ENCODE results near the gene TMEM185B.

TMEM185B gene

DNA sequence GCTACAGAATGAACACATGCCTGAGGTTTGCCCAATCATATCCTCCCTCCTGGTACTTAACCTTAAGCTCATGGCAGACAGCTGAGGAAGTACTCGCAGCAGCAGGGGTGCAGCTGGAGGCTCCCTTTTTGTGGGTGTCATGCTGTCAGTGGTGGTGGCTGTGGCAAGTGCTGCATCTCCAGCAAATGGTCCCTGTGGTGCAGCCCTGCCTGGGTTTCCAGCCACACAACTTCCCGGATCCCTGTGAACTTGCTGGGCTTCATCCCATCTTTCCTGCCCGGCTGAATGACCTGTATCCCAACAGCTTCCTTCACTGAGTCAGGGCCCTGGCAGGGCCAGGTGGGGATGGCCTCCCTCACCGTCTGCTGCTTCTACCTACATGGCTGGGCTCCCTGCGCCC lies 5.0 kb downstream of the TMEM185B start:
- TF ChIP-seq, protein P1, sequence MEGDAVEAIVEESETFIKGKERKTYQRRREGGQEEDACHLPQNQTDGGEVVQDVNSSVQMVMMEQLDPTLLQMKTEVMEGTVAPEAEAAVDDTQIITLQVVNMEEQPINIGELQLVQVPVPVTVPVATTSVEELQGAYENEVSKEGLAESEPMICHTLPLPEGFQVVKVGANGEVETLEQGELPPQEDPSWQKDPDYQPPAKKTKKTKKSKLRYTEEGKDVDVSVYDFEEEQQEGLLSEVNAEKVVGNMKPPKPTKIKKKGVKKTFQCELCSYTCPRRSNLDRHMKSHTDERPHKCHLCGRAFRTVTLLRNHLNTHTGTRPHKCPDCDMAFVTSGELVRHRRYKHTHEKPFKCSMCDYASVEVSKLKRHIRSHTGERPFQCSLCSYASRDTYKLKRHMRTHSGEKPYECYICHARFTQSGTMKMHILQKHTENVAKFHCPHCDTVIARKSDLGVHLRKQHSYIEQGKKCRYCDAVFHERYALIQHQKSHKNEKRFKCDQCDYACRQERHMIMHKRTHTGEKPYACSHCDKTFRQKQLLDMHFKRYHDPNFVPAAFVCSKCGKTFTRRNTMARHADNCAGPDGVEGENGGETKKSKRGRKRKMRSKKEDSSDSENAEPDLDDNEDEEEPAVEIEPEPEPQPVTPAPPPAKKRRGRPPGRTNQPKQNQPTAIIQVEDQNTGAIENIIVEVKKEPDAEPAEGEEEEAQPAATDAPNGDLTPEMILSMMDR (IDR thresholded peaks at IDR 0.05; ENCODE audit: control extremely low read depth, extremely low read depth, low read depth, missing control alignments): no peak
- ChIA-PET POLR2A (no interaction called here), CTCF (interaction anchor here (1.4 to 1.7 kb wide), 3 partner anchors 40 to 701 kb away, joined by 3 to 6 read pairs (median 4); no protein-coding TSS in a partner anchor)
- peak; percentile 4 for DNase-seq (ENCODE audit: extremely low spot score)

DNA sequence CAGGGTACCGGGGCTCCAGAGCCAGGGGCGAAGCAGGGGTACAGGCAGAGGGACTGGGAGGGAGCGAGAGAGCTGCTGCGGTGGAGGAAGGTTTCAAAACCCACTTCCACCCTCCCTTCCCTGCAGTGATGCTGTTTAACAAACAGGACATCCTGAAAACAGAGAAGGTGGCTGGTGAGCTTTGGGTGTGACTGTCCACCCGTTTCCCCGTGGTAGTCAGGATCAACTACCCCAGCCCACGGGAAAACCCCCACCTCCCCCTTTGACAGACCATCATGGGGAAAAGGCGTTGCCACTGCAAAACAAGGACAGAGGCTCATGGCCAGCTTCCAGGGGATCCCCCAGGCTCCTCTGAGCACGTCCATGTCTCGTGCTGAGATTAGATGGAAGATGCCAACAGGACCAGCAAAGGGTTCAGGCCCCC lies 12.9 kb downstream of the TMEM185B start:
- ChIA-PET POLR2A (interaction anchor here (0.5 kb wide), 1 partner anchor 426 kb away, joined by 7 read pairs; no protein-coding TSS in a partner anchor), CTCF (interaction anchor here (1.1 to 4.0 kb wide), 6 partner anchors 9 to 104 kb away, joined by 3 to 19 read pairs (median 4); no protein-coding TSS in a partner anchor)
- TF ChIP-seq, protein P1 (IDR thresholded peaks at IDR 0.05; ENCODE audit: control extremely low read depth, extremely low read depth, low read depth, missing control alignments): no peak
- DNase-seq (ENCODE audit: extremely low spot score): peak; percentile 21

DNA sequence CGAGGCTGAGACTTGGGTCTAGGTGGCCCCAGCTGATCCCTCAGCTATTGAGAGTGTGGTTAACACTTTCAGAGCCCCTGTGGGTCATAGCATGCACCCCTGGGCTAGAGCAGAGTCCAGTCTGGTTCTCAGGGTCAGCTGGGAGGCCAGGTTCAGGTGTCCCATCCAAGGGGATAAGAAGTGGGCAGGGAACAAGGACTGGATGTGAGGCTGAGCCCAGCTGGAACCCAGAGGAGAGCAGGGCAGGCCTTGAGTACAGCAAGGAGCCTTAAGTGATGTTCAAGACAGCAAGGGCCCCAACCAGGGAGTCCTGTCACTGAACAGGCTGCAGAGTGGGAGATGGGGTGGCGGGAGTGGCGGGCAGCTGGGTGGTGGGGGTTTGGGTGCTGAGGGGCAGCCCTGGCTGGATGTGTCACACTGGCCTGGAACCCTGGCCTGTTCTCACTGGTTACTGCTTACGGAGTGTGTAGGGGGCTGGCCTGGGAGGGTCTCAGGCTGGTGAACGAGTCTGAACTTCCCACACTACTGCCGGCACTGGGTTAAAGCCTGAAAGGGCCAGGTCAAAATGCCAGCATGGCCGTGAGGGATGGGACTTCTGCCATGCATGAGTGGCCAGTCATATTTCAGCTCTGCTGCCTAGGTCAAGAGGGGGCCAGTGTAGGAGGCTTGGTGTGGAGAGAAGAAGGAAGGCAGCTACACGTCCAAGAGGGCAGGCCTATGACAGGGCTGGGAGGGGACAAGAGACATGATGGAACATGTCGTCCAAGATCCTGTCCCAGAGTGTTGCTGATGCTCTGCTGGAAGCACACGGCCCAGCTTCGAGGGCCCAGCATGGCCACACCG lies 13.6 kb downstream of the TMEM185B start:
- DNase-seq (ENCODE audit: extremely low spot score): peak; percentile 15
- CTCF ChIA-PET: interaction anchor here (1.1 to 4.0 kb wide), 8 partner anchors 10 to 105 kb away, joined by 3 to 19 read pairs (median 4); no protein-coding TSS in a partner anchor
- POLR2A ChIA-PET: interaction anchor here (0.5 kb wide), 1 partner anchor 425 kb away, joined by 7 read pairs; no protein-coding TSS in a partner anchor
- TF ChIP-seq, protein P1 (IDR thresholded peaks at IDR 0.05; ENCODE audit: control extremely low read depth, extremely low read depth, low read depth, missing control alignments): no peak

DNA sequence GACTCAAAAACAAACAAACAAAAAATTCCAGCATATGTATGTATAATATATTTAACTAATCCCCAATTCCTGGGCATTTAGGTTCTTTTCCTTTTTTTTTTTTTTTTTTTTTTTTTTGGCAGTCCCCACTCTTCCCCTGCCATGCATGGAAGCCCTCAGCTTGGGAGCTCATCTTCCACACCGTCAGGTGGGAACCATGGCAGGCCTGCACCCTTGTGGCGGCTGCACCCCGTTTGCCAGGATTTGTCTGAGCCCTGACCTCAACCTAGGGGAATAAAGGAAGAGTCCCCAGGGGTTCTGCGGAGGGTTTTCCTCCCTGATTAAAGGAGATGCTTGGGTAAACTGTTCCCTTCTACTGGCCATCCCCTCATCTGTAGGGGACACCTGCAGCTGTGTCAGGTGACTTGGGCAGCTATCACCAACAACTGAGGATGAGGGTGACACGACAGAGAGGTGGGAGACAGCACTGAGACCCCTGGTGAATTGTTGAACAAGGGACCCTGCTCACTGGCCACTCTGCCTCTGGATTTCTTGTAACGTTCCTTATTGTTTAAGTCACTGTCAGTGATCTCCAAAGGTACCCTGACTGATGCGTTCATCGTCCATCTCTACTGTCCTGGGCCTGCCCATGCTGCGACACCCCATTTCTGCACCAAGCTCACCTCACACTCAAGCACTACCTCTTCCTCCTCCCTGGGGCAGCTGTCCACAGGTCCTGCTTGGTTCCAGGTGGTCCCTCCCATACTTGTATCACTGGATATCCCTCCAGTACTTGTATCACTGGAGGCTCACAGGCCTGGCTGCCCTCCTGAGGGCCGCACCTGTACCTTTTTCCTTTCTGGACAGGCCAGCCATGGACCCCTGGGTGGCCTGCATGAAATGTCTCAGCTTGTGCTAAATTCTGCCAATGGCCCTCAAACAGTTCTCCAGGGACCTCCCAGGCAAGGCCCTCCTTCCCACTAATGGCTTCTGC lies 14.5 kb downstream of the TMEM185B start:
- peak; percentile 10 for DNase-seq (ENCODE audit: extremely low spot score)
- TF ChIP-seq, protein P1 (IDR thresholded peaks at IDR 0.05; ENCODE audit: control extremely low read depth, extremely low read depth, low read depth, missing control alignments): no peak
- POLR2A ChIA-PET: no interaction called here
- CTCF ChIA-PET: interaction anchor here (1.1 to 4.0 kb wide), 9 partner anchors 9 to 106 kb away, joined by 3 to 19 read pairs (median 5); no protein-coding TSS in a partner anchor

DNA sequence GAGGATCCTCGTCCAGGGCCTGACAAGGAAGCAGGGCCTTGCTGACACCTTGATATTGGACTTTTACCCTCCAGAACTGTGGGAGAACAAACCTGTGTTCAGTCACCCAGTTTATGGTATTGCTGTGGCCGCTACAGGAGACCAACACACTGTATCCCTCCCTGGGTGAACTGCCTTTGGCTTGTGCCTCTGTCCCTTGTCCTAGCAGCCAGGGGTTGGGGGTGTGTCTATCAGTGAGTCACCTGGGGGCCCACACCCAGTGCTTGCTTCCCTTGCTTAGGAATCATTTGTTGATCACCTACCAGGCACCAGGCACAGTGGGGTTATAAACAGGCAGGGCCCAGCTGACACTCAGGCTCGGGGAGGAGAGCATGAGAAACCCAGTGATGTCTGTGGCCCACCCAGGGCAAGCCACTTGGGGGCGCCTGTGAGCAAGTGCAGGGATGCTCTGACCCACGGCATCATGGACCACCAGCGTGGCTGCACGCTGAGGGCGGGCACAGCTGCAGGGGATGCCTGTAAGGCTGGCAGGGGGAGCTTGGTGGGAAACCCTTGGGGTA lies 17.1 kb downstream of the TMEM185B start:
- ChIA-PET POLR2A (no interaction called here), CTCF (interaction anchor here (0.6 to 1.8 kb wide), 9 partner anchors 10 to 108 kb away, joined by 3 to 23 read pairs (median 3); no protein-coding TSS in a partner anchor)
- peak; percentile 62 for DNase-seq (ENCODE audit: extremely low spot score)
- TF ChIP-seq, protein P1 (IDR thresholded peaks at IDR 0.05; ENCODE audit: control extremely low read depth, extremely low read depth, low read depth, missing control alignments): peak; percentile 47

Data from GM10248 (cell line).